ENCODE results near the gene RPS2.

The RPS2 gene

GRCh38 chr16:1999866-2000514 lies 35.4 kb upstream of the RPS2 start:
- no peak for DNase-seq (ENCODE audit: low spot score)

GRCh38 chr16:1998852-1999801 lies 34.5 kb upstream of the RPS2 start:
- no peak for DNase-seq (ENCODE audit: low spot score)

- DNase-seq (ENCODE audit: low spot score) = no peak
Observed at GRCh38 chr16:1998360-1998835, 33.8 kb upstream of the RPS2 start.

GRCh38 chr16:1997494-1998359 lies 33.1 kb upstream of the RPS2 start:
- DNase-seq (ENCODE audit: low spot score) = no peak

- no peak for DNase-seq (ENCODE audit: low spot score)
Observed at GRCh38 chr16:1993731-1994131, 29.1 kb upstream of the RPS2 start.

GRCh38 chr16:1992704-1993317 lies 28.2 kb upstream of the RPS2 start:
- no peak for DNase-seq (ENCODE audit: low spot score)

- DNase-seq (ENCODE audit: low spot score) = no peak
Observed at GRCh38 chr16:1991948-1992703, 27.5 kb upstream of the RPS2 start.

- no peak for DNase-seq (ENCODE audit: low spot score)
Observed at GRCh38 chr16:1991588-1991947, 26.9 kb upstream of the RPS2 start.

GRCh38 chr16:1991135-1991551 lies 26.5 kb upstream of the RPS2 start:
- no peak for DNase-seq (ENCODE audit: low spot score)

GRCh38 chr16:1990351-1991134 lies 25.9 kb upstream of the RPS2 start:
- DNase-seq (ENCODE audit: low spot score) = no peak

GRCh38 chr16:1990101-1990350 lies 25.4 kb upstream of the RPS2 start:
- no peak for DNase-seq (ENCODE audit: low spot score)

GRCh38 chr16:1989209-1990100 lies 24.8 kb upstream of the RPS2 start, which contains the start of gene SYNGR3:
TSS of gene SYNGR3 (plus strand) at chr16:1989970. CDS start at chr16:1990103, 133 bp downstream.
- no peak for DNase-seq (ENCODE audit: low spot score)

GRCh38 chr16:1987198-1987597 lies 22.6 kb upstream of the RPS2 start:
- DNase-seq (ENCODE audit: low spot score) = no peak

- no peak for DNase-seq (ENCODE audit: low spot score)
Observed at GRCh38 chr16:1985466-1986150, 21.0 kb upstream of the RPS2 start.

GRCh38 chr16:1984347-1985225 lies 20.0 kb upstream of the RPS2 start:
- DNase-seq (ENCODE audit: low spot score) = no peak

- DNase-seq (ENCODE audit: low spot score) = peak; percentile 92
Observed at GRCh38 chr16:1983544-1984346, 19.1 kb upstream of the RPS2 start, which contains the start of gene GFER. TSS of gene GFER (plus strand) at chr16:1984193. CDS start at chr16:1984219, 26 bp downstream.
